IPS DF 4.7 (cell line): ENCODE data around the gene ASB11.
"Not testable (repeated sequence)": the region's sequence is repeated elsewhere in the genome, so short reads cannot be mapped to it uniquely, and the experiment has no call there.

Source experiments
- DNase-seq: peaks from one replicate; pipeline ENCODE4 v3.0.0-alpha.2; 2013; ENCODE audit warnings: low spot score; ENCODE audit errors: extremely low read depth

ASB11 gene

GRCh38 chrX:15310117-15310516 lies 5.3 kb downstream of the ASB11 start:
- no peak for DNase-seq

- DNase-seq, result not testable (repeated sequence)
Observed at GRCh38 chrX:15305899-15306298, 9.5 kb downstream of the ASB11 start.

- no peak for DNase-seq
Observed at GRCh38 chrX:15301924-15302323, 13.5 kb downstream of the ASB11 start.

- DNase-seq, result no peak
Observed at GRCh38 chrX:15299941-15300851, 15.2 kb downstream of the ASB11 start.

- no peak for DNase-seq
Observed at GRCh38 chrX:15298780-15299179, 16.7 kb downstream of the ASB11 start.

GRCh38 chrX:15298201-15298600 lies 17.2 kb downstream of the ASB11 start:
- DNase-seq, result no peak

- no peak for DNase-seq
Observed at GRCh38 chrX:15293451-15293850, 22.0 kb downstream of the ASB11 start.

- DNase-seq, result no peak
Observed at GRCh38 chrX:15292861-15293260, 22.6 kb downstream of the ASB11 start.

- DNase-seq, result no peak
Observed at GRCh38 chrX:15277604-15278003, 37.8 kb downstream of the ASB11 start.

- DNase-seq, result no peak
Observed at GRCh38 chrX:15274946-15275345, 40.5 kb downstream of the ASB11 start.

GRCh38 chrX:15273275-15273674 lies 42.2 kb downstream of the ASB11 start:
- DNase-seq, result not testable (repeated sequence)

GRCh38 chrX:15271757-15272156 lies 43.7 kb downstream of the ASB11 start:
- DNase-seq, result no peak

GRCh38 chrX:15269618-15270521 lies 45.6 kb downstream of the ASB11 start, which contains the start of gene ASB9:
TSS of gene ASB9 (minus strand) at chrX:15270083. CDS start at chrX:15269874, 209 bp downstream.
- no peak for DNase-seq

- no peak for DNase-seq
Observed at GRCh38 chrX:15269120-15269519, 46.3 kb downstream of the ASB11 start.

GRCh38 chrX:15254852-15255251 lies 60.6 kb downstream of the ASB11 start:
- DNase-seq, result no peak

GRCh38 chrX:15245896-15246295 lies 69.5 kb downstream of the ASB11 start:
- no peak for DNase-seq

GRCh38 chrX:15244421-15244820 lies 71.0 kb downstream of the ASB11 start:
- DNase-seq, result no peak

- no peak for DNase-seq
Observed at GRCh38 chrX:15242899-15243555, 72.4 kb downstream of the ASB11 start.

- DNase-seq, result no peak
Observed at GRCh38 chrX:15241301-15241700, 74.1 kb downstream of the ASB11 start.

GRCh38 chrX:15240414-15240813 lies 75.0 kb downstream of the ASB11 start:
- DNase-seq, result no peak

- DNase-seq, result no peak
Observed at GRCh38 chrX:15236146-15236545, 79.3 kb downstream of the ASB11 start.

GRCh38 chrX:15235001-15235400 lies 80.4 kb downstream of the ASB11 start:
- DNase-seq, result no peak
